Measurements from ENCODE around the gene DLK2. TPM values are rescaled to one million over a fixed set of nuclear protein-coding genes. Genes with fewer than 3 reads are reported as not detected.

The DLK2 gene
- total RNA-seq, 1 donor from 2014 or later, result 1.1 TPM

- no peak overlapping the region for H3K27ac Mint-ChIP-seq (ENCODE audit: unreplicated experiment)
- no peak for TF ChIP-seq CTCF (IDR thresholded peaks at IDR 0.05)
- H3K4me3 Mint-ChIP-seq (ENCODE audit: unreplicated experiment), result no peak overlapping the region
- H3K27me3 Mint-ChIP-seq (ENCODE audit: low read depth), result no peaks in the 10 kb centered on the region
- H3K4me1 Mint-ChIP-seq (ENCODE audit: low read depth), result no peaks in the 10 kb centered on the region
- peaks cover 42% of the 10 kb centered on the region for H3K36me3 Mint-ChIP-seq (ENCODE audit: low read depth)
- no peaks in the 10 kb centered on the region for H3K9me3 Mint-ChIP-seq (ENCODE audit: low read depth)
- no peak for DNase-seq (ENCODE audit: low spot score)
Observed at GRCh38 chr6:43445576-43445975, 9.8 kb downstream of the DLK2 start.

GRCh38 chr6:43444582-43444981, 10.8 kb downstream of the DLK2 start:
- H3K4me3 Mint-ChIP-seq (ENCODE audit: unreplicated experiment), result no peak overlapping the region
- no peak for DNase-seq (ENCODE audit: low spot score)
- no peaks in the 10 kb centered on the region for H3K4me1 Mint-ChIP-seq (ENCODE audit: low read depth)
- no peaks in the 10 kb centered on the region for H3K9me3 Mint-ChIP-seq (ENCODE audit: low read depth)
- H3K36me3 Mint-ChIP-seq (ENCODE audit: low read depth), result peaks cover 37% of the 10 kb centered on the region
- no peak overlapping the region for H3K27ac Mint-ChIP-seq (ENCODE audit: unreplicated experiment)
- no peaks in the 10 kb centered on the region for H3K27me3 Mint-ChIP-seq (ENCODE audit: low read depth)
- TF ChIP-seq CTCF (IDR thresholded peaks at IDR 0.05), result no peak

GRCh38 chr6:43444036-43444435, 11.3 kb downstream of the DLK2 start:
- Mint-ChIP-seq H3K9me3 (ENCODE audit: low read depth) (no peaks in the 10 kb centered on the region), H3K27ac (ENCODE audit: unreplicated experiment) (no peak overlapping the region), H3K4me3 (ENCODE audit: unreplicated experiment) (no peak overlapping the region), H3K4me1 (ENCODE audit: low read depth) (no peaks in the 10 kb centered on the region), H3K36me3 (ENCODE audit: low read depth) (peaks cover 35% of the 10 kb centered on the region), H3K27me3 (ENCODE audit: low read depth) (no peaks in the 10 kb centered on the region)
- no peak for DNase-seq (ENCODE audit: low spot score)
- no peak for TF ChIP-seq CTCF (IDR thresholded peaks at IDR 0.05)

- no peak for DNase-seq (ENCODE audit: low spot score)
- Mint-ChIP-seq H3K9me3 (ENCODE audit: low read depth) (no peaks in the 10 kb centered on the region), H3K4me3 (ENCODE audit: unreplicated experiment) (no peak overlapping the region), H3K4me1 (ENCODE audit: low read depth) (no peaks in the 10 kb centered on the region), H3K36me3 (ENCODE audit: low read depth) (peaks cover 31% of the 10 kb centered on the region), H3K27ac (ENCODE audit: unreplicated experiment) (no peak overlapping the region), H3K27me3 (ENCODE audit: low read depth) (no peaks in the 10 kb centered on the region)
- no peak for TF ChIP-seq CTCF (IDR thresholded peaks at IDR 0.05)
Observed at GRCh38 chr6:43442935-43443334, 12.4 kb downstream of the DLK2 start.

- Mint-ChIP-seq H3K27me3 (ENCODE audit: low read depth) (no peaks in the 10 kb centered on the region), H3K36me3 (ENCODE audit: low read depth) (peaks cover 5% of the 10 kb centered on the region), H3K4me1 (ENCODE audit: low read depth) (peaks cover 21% of the 10 kb centered on the region), H3K27ac (ENCODE audit: unreplicated experiment) (no peak overlapping the region), H3K9me3 (ENCODE audit: low read depth) (no peaks in the 10 kb centered on the region), H3K4me3 (ENCODE audit: unreplicated experiment) (no peak overlapping the region)
- DNase-seq (ENCODE audit: low spot score), result no peak
- TF ChIP-seq CTCF (IDR thresholded peaks at IDR 0.05), result no peak
Observed at GRCh38 chr6:43437700-43438099, 17.6 kb downstream of the DLK2 start.
